MM.1S (cell line): ENCODE measurements around the gene REN.

Experiments used
- CTCF ChIP-seq: fragments of 300-600 bp; sonication (generic); IDR thresholded peaks from 2 replicates; pipeline ENCODE4 v1.5.1; 2016; ENCODE audit warnings: antibody characterized with exemption, low read length, mixed read lengths
- EZH2 ChIP-seq: fragments of 300-600 bp; sonication (generic); optimal IDR thresholded peaks from 2 replicates; pipeline ENCODE3; 2017; ENCODE audit warnings: low read depth, mild to moderate bottlenecking, antibody characterized with exemption, low read length, mixed read lengths

GRCh38 chr1:204145033-204145504 lies 21.1 kb downstream of the REN start:
- TF ChIP-seq CTCF (no peak), EZH2 (no peak)
